H1 (cell line): ENCODE data around the gene SNX15. TPM values are rescaled to one million over a fixed set of nuclear protein-coding genes. Genes with fewer than 3 reads are reported as not detected.

Experiments used
- EGR1 ChIP-seq: IDR thresholded peaks from 2 replicates; pipeline ENCODE4 v1.6.1; 2011; ENCODE audit warnings: low read depth, low read length, borderline replicate concordance
- KDM5A ChIP-seq: fragments of 200-600 bp; IDR thresholded peaks from 2 replicates; pipeline ENCODE4 v1.7.1; 2012; ENCODE audit warnings: mild to moderate bottlenecking, low read length, inconsistent platforms, mixed read lengths
- SUZ12 ChIP-seq: fragments of 200-600 bp; sonication (generic); IDR thresholded peaks from 2 replicates; pipeline ENCODE4 v1.6.1; 2012; ENCODE audit warnings: mild to moderate bottlenecking, inconsistent platforms, low read length, moderate library complexity, mixed read lengths
- polyA plus RNA-seq, 7 experiments: library from polyadenylated mRNA; depleted of rRNA in 3 of 7; stranded (reverse) in 5 of 7; unstranded in 2 of 7; fragments of >200 nt in 5 of 7; fragments of 200-250 nt in 2 of 7; gene quantifications; 1 replicate in 5 of 7; 2 replicates in 1 of 7; 4 replicates in 1 of 7; pipeline versions ENCODE4 v1.2.1 to v1.2.3, GENCODE V29; 2011 to 2013; ENCODE audit warnings: missing spikeins in 2 of 7, mixed read lengths in 2 of 7
- total RNA-seq: library from RNA; stranded (reverse); fragmentation: NEBNext Ultra II Directional; extraction: Animal tissue kit (Norgen Biotek cat#: 25700); gene quantifications from 2 replicates; pipeline ENCODE4 v1.2.1, GENCODE V29; 2021

SNX15 gene
- total and polyA plus RNA-seq, 2 of the 8 experiments (the other 6 are each of a cell fraction or from before 2014, with no cell fraction given) = 13.0 to 18.3 TPM

DNA sequence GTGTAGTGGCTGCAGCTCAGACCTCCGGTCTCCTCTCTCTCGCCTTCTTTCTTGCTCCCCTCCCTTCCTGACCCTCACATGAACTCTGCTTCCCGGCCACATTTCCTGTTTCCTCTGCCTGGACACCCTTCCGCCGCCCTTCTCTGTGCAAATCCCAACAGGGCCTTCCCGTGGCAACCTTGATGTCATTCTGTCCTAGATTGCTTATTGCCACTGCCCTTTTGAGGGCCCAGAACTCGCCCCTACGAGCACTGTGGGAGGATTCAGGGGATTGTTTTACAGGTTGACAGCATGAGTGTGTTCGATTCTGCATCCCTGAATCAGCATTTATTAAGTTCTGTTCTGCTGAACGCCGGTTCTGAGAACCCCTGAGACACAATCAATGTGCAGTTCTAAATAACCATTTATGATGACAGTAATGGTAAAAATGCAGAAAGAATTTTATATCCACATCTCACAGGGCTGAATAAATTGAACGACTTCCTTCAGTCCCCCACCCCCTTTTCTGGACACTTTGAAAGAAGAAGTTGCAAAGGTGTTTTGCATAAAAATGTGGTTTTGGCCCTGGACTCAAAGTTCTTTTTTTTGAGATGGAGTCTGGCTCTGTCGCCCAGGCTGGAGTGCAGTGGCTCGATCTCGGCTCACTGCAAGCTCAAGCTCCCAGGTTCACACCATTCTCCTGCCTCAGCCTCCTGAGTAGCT, 36.9 kb upstream of the SNX15 start (continued):
- TF ChIP-seq SUZ12 (no peak), KDM5A (no peak), EGR1 (no peak)
